HG03039 (cell line): ENCODE data around the gene RAD52.

Experiments used
- ATAC-seq: cut with Tn5 transposase; IDR thresholded peaks from one replicate; pipeline ENCODE4 v1.9.1; 2021; ENCODE audit warnings: mild to moderate bottlenecking, moderate library complexity; ENCODE audit not compliant: unreplicated experiment

Gene RAD52

DNA sequence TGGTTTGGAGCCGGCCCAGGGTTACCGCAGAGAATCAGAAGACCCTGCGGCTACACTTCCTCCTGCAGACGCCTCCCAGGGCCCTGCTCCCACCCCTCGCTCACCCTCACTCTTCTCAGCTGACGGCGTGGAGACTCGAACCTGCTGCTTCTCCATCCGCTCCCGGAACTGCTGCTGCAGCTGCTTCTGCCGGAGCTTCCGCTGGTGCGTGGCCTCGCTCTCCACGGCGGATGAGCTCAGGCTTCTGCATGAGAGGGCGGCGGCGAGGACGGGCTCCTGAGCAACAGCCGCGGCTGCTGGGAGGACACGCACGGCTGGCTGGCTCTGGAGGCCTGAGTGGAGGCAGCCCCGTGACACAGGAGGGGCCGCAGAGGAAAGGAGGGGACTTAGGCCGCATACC lies 33.3 kb downstream of the RAD52 start:
- no peak for ATAC-seq

DNA sequence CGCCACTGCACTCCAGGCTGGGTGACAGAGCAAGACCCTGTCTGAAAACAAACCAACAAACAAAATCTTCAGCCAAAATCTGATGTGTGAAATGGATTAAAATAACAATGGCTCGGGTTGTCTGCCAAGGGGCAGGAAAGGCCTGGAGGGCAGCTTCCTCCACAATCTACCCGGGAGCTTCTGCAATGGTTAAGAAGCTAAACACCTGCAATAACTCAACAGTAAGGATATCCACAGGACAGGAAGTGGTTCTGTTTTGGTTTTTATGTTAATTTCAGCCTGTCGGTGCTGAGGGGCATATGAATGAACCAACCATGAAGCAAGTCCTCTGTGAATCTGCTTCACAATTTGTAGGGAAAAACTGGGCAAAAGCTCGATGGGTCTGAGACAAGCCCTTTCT lies 34.4 kb downstream of the RAD52 start:
- no peak for ATAC-seq

DNA sequence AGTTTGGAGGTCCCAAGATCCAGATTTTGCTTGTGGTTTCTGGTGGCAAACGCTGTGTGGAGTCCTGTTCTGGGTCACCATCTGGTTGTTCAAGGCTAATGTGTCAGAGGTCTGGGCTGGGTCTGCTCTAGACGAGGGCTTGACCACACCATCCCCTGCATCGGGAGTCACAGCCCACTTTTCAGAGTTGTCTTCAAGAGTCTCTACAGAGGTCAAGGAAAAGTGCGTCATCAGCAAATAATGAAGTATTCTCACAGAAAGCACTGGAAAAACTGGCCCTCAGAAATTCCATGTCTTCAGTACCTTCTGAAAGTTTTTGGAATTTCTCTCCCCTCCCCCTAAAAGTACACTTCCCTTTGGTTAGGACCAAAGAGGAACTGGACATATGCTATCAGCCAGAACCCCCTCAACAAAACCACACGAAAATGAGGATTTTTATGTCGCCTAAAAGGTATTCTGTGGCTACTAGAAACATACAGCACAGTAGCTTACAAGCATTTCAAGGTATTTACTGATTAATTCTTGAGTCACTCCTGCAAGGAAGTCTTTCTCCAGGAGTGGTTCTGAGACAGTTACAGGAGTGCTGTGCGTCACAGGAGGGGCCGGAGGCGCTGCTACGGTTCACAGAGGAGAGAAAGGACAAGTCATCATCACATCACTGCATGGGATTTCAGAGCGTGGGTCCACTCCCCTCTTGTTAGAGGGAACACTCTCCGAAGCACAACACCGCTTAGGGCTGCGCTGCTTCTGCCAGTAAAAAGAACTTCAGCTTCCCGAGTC lies 35.4 kb downstream of the RAD52 start:
- no peak for ATAC-seq

DNA sequence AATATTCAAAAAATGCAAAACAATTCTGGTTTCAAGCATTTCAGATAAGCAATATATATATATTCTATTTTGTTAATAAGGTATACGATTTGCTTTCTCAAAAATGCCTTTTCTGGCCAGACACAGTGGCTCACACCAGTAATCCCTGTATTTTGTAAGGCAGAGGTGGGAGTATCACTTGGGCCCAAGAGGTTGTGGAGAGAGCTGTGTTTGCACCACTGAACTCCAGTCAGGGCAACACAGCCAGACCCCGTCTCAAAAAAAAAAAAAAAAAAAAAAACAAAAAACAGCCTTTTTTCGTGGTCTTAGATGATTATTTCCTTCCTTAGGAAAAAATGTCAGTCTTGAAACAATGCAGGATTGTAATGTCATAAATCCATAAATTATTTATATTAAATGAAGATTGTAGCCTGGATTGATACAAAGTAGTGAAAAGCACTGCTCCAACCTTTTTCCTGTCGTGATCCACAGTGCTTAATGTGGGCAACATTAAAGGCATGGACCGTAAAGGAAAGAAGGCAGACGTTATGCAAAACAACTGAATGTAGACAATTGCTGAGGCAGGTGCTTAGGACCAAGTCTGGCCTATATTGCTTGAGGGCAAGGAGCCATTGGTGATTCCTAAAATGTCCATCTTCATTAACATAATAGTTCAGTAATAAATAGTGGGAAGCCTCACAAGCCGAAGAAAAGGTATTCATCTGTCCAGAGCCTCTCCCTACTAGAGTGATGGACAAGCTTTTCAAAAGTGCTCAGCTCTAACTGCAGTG lies 36.8 kb downstream of the RAD52 start:
- no peak for ATAC-seq

DNA sequence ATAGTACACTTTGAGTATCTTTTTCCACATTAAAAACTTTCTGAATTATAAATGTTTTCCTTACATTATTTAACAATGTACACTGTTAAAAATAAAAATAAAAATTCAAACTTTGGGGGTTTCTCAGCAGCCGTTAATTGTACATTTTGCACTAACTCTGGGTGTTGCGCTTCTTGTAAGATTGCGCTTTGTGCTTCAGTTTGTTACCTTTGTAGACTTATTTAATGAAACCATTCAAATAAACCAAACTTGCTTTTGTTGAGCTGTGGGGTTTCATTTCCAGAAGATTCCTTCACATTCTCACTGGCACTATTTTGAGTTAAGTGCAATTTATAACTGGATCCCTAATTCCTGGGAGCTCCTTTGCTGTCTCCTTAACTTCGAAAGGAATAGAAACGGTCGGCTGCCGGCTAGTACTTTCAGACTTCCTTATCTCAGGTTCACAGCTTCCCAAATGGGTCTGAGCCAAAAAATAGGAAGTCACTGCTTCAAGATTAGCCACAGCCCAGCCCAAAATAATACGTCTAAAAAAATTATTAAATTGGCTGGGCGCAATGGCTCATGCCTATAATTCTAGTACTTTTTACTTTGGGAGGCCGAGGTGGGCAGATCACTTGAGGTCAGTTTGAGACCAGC lies 38.2 kb downstream of the RAD52 start:
- no peak for ATAC-seq

DNA sequence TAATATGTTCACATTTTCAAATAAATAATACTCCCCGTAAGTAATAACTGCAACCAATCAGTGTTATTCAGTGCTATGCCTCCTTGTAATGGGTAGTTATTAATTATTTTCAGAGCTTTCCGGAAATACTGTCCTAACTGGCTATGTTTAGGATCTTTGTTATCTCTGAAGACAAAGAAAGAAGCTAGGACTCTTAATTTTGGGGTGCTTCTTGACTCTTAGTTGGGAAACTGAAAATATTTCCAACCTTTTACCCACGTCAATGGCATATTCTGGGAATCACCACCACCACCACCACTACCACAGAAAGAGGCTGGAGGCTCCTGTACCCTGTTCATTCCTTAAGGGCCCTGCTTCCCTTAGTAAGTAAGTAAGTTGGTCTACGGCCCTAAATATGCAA lies 39.1 kb downstream of the RAD52 start:
- ATAC-seq, result no peak

DNA sequence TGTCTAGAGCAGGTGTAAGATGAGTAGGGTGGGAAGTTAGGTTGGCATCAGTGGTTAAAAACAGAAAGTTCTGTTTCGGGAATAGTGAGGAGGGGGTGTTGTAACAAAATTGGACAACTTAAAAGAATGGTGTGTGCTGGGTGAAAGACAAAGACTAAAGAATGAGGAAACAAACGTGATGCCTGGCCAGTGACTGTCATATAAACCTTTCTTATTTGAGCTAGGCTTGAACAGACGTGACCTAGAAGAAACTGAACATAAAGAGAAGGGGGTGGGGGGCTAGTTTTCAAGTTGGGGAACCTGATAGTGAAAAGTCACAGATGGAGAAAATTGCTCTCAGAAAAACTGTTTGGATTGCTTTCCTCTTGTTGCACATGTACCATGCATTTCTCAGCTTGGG lies 39.6 kb downstream of the RAD52 start:
- ATAC-seq, result no peak

DNA sequence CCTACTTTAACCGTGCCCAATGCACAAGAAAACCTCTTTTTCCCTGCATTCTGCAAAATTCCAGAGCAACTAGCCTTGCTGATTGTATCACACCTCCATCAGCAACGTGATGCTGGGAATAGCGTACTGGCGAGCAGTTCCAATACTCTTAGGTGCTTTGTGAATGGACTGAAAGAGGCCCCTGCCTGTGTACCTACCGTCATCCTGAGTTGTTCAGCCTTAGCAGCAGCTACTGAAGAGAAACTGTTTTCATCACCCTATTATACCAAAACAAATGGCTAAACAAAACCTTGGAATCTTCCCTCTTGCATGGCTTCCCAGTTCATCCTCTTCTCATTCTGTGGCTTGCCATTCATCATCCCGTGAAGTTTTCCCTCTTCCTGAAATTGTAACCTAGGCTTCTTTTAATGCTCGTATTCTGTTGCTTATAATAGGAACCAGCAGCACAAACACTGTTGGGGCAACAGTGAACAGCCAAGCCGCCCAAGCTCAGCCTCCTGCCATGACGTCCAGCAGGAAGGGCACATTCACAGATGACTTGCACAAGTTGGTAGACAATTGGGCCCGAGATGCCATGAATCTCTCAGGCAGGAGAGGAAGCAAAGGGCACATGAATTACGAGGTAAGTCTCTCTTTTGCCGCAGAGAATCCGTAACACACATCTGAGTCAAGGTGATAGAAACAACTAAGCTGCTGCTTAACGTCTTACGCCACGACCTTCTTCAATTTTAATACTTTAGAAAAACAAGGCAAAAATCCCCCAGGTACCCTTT lies 41.9 kb downstream of the RAD52 start:
- no peak for ATAC-seq

DNA sequence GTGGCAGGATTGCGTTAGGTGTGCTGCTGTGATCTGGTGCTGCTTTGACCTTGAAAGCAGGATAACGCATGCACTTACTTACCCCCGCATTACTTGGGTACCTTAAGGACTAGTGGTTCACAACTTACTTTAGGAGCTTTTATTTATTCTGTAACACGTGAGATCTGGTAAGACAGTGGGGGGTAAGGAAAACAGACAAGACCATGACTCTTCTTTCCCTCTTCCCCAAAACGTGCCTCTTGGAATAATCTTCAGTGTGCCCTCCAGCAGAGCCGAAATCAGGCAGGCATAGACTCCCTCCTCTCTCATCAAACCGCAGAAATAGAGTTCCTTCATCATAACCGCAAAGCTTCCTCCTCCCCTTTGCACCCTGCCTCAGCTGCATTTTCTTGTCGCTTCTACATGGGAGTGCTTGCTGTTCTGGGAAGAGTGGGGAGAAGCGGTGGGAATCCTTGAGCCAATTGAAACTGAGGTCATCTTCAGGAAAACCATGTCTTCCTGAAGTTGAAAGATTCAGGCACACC lies 43.4 kb downstream of the RAD52 start:
- ATAC-seq, result no peak

DNA sequence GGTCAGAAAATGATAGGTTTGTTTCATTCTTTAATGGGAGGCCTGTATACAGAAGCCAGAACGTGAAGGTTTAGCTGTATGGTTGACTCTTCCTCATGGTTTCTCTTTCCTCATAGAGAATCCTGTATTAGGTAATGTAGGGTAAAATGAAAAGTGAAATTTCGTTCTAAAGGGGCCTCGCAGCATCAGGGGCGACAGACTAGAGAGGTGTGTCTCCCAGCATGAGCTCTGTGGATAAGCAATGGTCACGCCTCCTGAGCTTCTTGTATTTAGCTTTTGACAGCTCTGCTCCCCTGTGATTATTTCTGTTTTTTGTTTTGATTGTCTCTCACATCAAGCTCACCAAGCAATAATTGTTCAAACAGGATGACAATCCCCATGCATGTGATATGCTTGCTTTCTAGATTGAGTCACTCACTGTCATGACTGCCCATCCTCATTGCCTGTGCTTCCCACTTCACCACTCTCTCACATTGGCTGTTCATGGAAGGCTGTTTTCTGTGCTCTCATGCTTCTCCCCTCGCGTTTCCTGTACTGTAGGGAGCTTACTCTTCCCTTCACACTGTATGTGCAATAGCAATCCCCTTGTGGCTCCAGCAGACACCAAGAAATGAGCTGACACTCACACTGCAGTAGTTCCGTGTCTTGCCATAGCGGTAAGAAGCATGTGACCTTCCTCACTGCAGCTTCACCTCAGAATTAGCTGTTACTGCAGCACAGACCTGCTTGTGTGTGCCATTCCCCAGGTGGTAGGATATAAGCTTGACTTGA lies 44.0 kb downstream of the RAD52 start:
- no peak for ATAC-seq

DNA sequence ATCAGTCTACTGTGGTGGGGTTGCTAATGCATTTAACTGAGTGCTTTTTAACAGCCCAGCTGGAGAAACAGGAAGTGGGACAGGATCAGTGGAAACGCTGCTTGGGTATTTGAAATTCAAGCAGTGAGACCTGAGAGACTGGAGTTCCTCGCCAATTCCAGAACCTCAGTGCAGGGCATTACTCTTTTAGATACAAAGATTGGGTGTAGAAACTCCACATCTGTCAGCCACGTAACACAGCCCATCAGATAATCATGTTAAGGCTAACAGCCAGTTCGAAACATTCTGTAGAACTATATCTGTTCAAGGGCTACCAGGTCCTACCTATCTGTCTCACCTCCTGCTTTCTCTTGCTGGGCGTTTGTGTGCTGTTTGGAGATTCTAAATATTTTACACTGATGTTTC lies 45.5 kb downstream of the RAD52 start:
- no peak for ATAC-seq

DNA sequence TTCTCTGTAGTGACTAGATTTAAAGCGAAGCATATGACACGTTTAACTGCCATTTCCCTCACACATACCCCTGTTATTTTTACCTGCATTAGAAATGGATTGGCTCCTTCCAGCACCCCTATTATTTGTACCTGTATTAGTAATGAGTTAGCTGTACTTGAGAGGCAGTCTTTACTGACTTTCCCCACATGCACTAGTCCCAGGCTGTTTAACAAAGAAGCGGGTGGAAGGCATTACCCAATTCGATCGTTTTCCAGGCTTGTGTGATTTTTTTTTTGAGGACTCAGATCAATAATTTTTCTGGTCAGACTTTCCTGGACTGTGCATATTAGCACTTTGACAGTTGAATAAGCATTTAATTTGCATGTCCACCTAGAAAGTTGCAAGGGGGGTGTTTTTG lies 46.4 kb downstream of the RAD52 start:
- no peak for ATAC-seq

DNA sequence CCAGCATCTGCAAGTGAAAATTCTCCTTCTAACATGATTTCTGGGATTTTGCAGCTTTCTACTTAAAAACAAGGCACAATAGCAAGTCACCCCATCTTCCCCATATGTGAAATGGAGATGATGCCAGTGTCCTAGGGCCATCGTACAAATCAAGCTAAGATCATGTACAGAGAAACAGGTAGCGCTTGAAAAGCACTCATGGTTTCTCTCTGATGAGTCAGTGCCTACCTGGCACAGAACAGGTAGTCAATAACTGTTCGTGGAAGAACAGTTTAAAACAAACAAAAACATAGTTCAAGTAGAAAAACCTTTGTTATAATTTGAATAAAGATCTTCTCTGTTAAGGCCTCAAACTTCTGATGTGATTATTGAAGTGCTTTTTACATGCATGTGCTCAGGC lies 46.9 kb downstream of the RAD52 start:
- no peak for ATAC-seq

DNA sequence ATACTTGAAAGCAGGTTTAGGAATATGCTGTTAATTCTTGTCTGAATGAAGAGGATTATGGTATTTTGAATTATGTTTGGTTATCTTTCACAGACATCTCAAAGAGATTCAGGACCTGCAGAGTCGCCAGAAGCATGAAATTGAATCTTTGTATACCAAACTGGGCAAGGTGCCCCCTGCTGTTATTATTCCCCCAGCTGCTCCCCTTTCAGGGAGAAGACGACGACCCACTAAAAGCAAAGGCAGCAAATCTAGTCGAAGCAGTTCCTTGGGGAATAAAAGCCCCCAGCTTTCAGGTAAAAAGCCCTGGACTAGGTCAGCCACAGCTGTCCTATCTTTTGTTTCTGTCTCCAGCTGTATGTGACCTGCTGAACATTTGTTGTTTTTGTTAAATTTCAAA lies 52.1 kb downstream of the RAD52 start:
- no peak for ATAC-seq

DNA sequence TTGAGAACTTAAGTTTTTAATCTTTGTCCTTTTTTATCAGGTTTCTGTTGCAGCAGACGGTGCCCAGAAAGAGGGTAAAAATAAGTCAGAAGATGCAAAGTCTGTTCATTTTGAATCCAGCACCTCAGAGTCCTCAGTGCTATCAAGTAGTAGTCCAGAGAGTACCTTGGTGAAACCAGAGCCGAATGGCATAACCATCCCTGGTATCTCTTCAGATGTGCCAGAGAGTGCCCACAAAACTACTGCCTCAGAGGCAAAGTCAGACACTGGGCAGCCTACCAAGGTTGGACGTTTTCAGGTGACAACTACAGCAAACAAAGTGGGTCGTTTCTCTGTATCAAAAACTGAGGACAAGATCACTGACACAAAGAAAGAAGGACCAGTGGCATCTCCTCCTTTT lies 53.5 kb downstream of the RAD52 start:
- no peak for ATAC-seq

DNA sequence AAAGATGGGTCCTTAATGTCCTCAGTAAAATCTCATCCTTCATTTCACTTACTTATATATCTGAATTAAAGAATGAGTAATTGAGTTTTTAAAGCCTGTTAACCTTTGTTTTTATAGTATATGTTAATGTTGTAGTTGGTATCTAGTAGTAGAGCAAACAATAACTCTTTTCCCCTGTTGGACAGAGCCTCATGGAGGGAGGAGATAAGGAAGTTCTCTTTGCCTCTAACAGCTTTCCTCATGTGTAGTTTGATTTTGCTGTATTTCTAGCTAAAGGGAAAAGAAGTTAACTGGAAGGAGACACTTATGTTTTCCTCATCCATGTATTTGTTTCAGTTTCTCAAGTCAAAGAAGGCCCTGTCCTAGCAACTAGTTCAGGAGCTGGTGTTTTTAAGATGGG lies 55.3 kb downstream of the RAD52 start:
- no peak for ATAC-seq

DNA sequence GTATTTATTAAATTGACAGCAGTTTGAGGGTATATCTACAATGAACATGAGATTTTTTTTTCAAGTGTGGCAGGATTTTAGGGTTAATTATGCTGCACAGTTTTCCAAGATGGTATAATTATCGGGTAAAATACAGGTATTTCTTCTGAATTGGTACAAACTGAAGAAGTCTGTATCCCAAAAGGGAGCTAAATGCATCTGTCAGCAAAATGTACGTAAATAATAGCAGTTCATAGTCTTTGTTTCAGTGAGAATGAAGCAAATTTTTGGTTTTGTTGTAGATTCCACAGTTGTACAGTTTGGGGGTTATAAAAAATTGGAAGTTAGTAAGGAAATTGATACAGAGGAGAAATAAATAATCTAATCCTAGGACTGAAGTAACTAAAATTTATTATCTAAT lies 63.3 kb downstream of the RAD52 start:
- ATAC-seq, result no peak

DNA sequence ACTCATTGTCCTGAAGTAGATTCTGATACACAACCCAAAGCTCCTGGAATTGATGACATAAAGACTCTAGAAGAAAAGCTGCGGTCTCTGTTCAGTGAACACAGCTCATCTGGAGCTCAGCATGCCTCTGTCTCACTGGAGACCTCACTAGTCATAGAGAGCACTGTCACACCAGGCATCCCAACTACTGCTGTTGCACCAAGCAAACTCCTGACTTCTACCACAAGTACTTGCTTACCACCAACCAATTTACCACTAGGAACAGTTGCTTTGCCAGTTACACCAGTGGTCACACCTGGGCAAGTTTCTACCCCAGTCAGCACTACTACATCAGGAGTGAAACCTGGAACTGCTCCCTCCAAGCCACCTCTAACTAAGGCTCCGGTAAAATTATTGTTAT lies 63.8 kb downstream of the RAD52 start:
- ATAC-seq, result no peak

DNA sequence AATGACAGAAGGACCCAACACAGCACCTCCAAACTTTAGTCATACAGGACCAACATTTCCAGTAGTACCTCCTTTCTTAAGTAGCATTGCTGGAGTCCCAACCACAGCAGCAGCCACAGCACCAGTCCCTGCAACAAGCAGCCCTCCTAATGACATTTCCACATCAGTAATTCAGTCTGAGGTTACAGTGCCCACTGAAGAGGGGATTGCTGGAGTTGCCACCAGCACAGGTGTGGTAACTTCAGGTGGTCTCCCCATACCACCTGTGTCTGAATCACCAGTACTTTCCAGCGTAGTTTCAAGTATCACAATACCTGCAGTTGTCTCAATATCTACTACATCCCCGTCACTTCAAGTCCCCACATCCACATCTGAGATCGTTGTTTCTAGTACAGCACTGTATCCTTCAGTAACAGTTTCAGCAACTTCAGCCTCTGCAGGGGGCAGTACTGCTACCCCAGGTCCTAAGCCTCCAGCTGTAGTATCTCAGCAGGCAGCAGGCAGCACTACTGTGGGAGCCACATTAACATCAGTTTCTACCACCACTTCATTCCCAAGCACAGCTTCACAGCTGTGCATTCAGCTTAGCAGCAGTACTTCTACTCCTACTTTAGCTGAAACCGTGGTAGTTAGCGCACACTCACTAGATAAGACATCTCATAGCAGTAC lies 64.6 kb downstream of the RAD52 start:
- ATAC-seq, result no peak

DNA sequence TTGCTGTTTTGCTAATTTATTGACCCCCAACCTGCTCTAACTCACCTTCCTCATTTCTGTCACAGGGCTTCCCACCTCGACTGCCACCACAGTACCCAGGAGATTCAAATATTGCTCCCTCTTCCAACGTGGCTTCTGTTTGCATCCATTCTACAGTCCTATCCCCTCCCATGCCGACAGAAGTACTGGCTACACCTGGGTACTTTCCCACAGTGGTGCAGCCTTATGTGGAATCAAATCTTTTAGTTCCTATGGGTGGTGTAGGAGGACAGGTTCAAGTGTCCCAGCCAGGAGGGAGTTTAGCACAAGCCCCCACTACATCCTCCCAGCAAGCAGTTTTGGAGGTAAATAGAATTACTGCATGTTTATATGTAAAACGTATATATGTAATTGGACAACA lies 68.8 kb downstream of the RAD52 start:
- ATAC-seq, result no peak
